NCI-H2081 treated with DMSO at 0.1 percent for 48 hours (cell line): ENCODE measurements around the gene ZNF444.
"Not testable (repeated sequence)": the region's sequence is repeated elsewhere in the genome, so short reads cannot be mapped to it uniquely, and the experiment has no call there.

Source experiments
- DNase-seq: peaks from one replicate; lab custom pipeline; 2025; lab: John Stamatoyannopoulos, UW

ZNF444 gene

DNA sequence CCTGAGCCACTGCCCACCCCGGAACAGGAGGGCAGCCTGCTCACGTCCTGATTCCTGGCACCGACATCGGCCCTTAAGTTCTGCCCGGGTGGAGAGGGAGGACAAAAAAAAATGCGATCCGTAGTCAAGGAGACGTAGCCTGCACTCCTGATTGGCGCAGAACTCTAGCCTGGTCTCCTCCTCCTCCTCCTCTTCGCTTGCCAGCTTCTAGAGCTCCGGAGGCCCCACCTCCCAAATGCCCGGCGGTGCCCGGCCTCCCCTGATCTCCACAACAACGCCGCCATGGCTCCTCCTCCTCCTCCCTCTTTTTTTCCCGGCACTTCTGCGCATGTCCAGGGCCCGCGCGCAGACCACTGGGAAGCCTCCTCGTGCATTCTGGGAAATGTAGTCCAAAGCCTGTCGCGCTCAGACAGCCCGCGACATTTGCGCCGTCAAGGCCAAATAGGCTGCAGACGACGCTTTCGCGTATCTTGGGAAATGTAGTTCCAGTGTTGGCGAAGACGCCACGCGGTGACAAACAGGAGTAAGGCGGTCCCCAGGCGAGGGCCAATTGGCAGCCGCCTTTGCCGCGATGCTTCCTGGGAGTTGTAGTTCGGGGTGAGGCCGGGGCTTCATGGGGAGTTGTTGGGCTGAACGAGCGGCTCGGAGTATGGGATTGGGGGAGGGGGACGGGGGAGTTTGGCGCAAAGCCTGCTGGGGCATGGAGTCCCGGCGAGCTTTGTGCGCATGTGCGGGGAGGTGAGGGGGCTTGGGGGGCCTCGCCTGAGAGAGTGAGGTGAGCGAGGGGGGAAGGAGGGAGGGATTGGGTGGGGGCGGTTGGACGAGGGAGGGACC is at the start of gene ZNF444:
Gene ZNF444, plus strand, starts transcription at position 705 of the 834 bp plus-strand sequence. CDS start 5,625 bp downstream, outside the sequence.
- DNase-seq: peak; percentile 91

- DNase-seq: no peak
These were observed 49.1 kb upstream of the ZNF444 start for GRCh38 chr19:56091751-56092546.

GRCh38 chr19:56092685-56093631 is 48.1 kb upstream of the ZNF444 start:
- DNase-seq: no peak

GRCh38 chr19:56094449-56094848 is 46.6 kb upstream of the ZNF444 start:
- DNase-seq: no peak

DNA sequence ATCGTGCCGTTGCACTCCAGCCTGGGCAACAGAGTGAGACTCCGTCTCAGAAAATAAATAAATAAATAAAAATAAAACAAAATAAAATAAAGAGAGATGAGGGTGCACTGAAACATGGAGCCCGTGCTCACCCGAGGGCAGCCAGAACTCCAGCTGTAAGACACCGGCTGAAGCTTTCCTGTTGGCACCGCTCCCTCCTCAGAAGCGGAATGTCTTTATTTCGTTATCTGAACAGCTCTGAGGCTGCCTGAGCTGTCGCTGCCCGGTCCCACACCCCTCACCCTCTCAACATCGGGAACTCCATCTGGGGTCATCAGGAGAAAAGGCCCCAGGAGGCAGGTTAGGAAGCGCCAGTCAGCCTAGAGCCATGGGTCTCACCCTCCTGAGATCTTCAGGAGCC is 44.4 kb upstream of the ZNF444 start:
- DNase-seq: no peak

DNA sequence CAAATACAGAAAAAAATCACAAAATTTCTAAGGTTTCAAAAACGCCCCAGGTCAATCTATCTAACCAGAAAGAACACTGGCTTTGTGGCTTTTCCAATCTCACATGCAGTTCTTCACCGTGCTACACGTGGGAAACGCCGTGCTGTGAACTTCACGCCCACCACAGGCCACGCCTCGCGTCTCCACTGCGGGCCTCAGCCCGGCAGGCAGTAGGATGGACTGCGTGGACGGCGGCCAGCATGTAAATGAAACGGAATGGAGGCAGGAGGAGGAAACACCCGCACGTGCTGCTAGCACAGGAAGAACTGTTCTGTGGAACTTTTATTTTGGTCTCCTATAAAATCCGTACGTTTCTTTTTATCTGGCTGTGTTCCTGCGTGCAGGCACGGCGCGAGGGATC is 43.8 kb upstream of the ZNF444 start:
- DNase-seq: no peak

DNA sequence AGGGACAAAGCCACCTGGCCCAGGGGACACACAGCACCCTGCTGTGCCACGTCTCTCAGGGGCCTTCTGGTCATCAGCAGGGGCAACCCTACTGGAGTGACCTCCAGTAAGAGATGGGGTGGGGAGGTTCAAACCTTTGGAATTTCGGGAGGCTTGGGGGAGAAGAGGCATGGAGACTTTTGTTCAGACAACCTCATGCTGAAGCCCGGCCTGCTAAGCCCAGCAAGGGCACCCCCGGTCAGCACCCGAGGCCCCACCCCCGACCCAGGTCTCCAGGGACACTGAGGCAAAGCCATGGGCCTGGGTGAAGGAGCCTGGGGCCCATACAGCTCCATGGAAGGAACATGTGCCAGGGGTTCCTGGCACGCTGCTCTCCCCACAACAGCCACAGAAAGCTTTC is 43.3 kb upstream of the ZNF444 start:
- DNase-seq: no peak

- DNase-seq: not testable (repeated sequence)
These were observed 42.9 kb upstream of the ZNF444 start for GRCh38 chr19:56098237-56098636.

GRCh38 chr19:56098731-56099568 is 42.1 kb upstream of the ZNF444 start:
- no peak for DNase-seq

GRCh38 chr19:56099638-56100539 is 41.2 kb upstream of the ZNF444 start:
- DNase-seq: no peak

- no peak for DNase-seq
These were observed 40.0 kb upstream of the ZNF444 start for GRCh38 chr19:56101095-56101494.

GRCh38 chr19:56101746-56102535 is 39.1 kb upstream of the ZNF444 start:
- no peak for DNase-seq

- DNase-seq: no peak
These were observed 38.0 kb upstream of the ZNF444 start for GRCh38 chr19:56103027-56103614.

GRCh38 chr19:56104423-56104822 is 36.7 kb upstream of the ZNF444 start:
- DNase-seq: no peak

GRCh38 chr19:56105090-56105701 is 35.9 kb upstream of the ZNF444 start:
- peak; percentile 85 for DNase-seq

DNA sequence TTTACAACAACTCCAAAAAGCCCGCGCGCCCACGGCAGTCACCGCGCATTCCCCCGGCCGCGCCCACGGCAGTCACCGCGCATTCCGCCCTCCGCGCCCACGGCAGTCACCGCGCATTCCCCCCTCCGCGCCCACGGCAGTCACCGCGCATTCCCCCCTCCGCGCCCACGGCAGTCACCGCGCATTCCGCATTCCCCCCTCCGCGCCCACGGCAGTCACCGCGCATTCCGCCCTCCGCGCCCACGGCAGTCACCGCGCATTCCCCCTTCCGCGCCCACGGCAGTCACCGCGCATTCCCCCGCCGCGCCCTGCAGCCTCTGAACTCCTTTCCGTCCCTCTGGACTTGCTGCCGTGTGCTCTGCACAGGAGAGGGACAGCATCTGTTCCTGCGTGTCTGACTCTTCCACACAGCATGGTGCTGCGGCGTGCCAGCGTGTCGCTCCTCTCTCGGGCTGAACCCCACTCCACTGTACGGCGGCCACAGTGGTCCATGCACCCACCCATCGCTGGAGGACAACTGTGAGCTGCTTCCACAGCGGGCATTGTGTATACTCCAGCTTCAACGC is 35.2 kb upstream of the ZNF444 start:
- not testable (repeated sequence) for DNase-seq

DNA sequence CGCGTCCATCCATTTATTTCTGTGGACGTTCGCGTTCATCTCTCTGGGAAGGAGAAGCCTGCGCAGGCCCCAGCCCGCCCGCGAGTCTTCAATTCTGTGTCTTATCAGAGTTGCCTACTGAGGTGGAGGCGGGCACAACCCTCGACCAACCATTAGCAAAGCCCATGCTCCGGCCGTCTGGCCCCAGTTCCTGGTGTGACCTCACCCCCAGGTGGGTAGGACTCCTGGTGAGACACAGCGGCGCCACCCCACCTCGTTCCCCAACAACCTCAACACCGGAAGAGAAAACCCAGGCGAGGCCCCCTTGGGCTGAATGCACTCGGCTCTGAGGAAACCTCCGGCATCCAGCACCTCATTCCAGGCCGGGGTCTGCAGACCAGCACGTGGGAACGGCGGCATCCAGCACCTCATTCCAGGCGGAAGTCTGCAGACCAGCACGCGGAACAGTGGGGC is 34.7 kb upstream of the ZNF444 start:
- no peak for DNase-seq

DNA sequence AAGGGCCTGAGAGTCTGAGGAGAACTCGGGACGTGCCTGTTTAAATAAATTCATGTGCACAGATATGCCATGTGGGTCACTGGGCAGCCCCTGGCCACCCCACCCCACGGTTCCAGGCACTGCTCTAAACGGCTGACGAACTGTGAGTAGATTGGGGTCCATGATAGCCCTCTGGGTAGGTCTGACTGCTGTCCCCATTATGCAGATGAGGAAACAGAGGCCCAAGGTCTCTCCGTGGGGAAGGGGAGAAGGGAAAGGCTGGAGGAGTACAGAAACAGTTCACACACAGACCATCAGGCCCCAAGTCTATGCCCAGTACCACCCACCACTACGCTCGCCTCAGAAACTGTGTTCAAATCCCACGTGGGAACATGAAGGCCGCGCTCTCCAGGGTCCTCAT is 34.1 kb upstream of the ZNF444 start:
- DNase-seq: no peak
